Loucy (cell line): Measurements from ENCODE around the gene AKR1C8.
"Not testable (repeated sequence)": the region's sequence is repeated elsewhere in the genome, so short reads cannot be mapped to it uniquely, and the experiment has no call there.

ENCODE experiments used
- EZH2phosphoT487 ChIP-seq: fragments of 200-600 bp; IDR thresholded peaks from 2 replicates; pipeline ENCODE4 v1.6.1; 2018; ENCODE audit warnings: antibody characterized with exemption, mild to moderate bottlenecking, moderate library complexity, borderline replicate concordance
- TF ChIP-seq, protein P1 (sequence below): fragments of 200-600 bp; sonication (generic); conservative IDR thresholded peaks from 2 replicates; pipeline ENCODE4 v1.5.1; 2014; ENCODE audit warnings: mild to moderate bottlenecking, antibody characterized with exemption, low read length

DNA sequence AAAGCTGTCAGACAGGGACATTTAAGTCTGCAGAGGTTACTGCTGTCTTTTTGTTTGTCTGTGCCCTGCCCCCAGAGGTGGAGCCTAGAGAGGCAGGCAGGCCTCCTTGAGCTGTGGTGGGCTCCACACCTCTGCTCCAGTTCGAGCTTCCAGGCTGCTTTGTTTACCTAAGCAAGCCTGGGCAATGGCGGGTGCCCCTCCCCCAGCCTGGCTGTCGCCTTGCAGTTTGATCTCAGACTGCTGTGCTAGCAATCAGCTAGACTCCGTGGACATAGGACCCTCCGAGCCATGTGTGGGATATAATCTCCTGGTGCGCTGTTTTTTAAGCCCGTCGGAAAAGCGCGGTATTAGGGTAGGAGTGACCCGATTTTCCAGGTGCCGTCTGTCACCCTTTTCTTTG is 4.4 kb downstream of the AKR1C8 start:
- TF ChIP-seq, protein P1, sequence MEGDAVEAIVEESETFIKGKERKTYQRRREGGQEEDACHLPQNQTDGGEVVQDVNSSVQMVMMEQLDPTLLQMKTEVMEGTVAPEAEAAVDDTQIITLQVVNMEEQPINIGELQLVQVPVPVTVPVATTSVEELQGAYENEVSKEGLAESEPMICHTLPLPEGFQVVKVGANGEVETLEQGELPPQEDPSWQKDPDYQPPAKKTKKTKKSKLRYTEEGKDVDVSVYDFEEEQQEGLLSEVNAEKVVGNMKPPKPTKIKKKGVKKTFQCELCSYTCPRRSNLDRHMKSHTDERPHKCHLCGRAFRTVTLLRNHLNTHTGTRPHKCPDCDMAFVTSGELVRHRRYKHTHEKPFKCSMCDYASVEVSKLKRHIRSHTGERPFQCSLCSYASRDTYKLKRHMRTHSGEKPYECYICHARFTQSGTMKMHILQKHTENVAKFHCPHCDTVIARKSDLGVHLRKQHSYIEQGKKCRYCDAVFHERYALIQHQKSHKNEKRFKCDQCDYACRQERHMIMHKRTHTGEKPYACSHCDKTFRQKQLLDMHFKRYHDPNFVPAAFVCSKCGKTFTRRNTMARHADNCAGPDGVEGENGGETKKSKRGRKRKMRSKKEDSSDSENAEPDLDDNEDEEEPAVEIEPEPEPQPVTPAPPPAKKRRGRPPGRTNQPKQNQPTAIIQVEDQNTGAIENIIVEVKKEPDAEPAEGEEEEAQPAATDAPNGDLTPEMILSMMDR = not testable (repeated sequence)
- not testable (repeated sequence) for TF ChIP-seq EZH2phosphoT487
